Liver (tissue), 9 donors: ENCODE data around the gene SPINK7. TPM values are rescaled to one million over a fixed set of nuclear protein-coding genes. Genes with fewer than 3 reads are reported as not detected.

Experiments
- DNase-seq: peaks from one replicate; pipeline ENCODE4 v3.0.0-alpha.2; 2017; ENCODE audit warnings: low spot score
- H3K27ac ChIP-seq, 2 donors: one replicate each; pipeline ENCODE4 v1.7.0; 2013; ENCODE audit warnings: inconsistent platforms in 2 of 2, low read length in 2 of 2, control low read depth in 1 of 2, low read depth in 1 of 2, mild to moderate bottlenecking in 1 of 2
- H3K27me3 ChIP-seq, 4 donors: one replicate each; pipeline versions ENCODE4 v1.6.1 to v1.7.0; 2013; ENCODE audit warnings: low read length in 3 of 4, inconsistent platforms in 1 of 4, mild to moderate bottlenecking in 1 of 4, moderate library complexity in 1 of 4; ENCODE audit not compliant: control insufficient read depth in 4 of 4, insufficient read depth in 4 of 4
- H3K36me3 ChIP-seq, 4 donors: one replicate each; pipeline versions ENCODE4 v1.6.1 to v1.7.0; 2013; ENCODE audit warnings: low read length in 3 of 4, mild to moderate bottlenecking in 3 of 4, low read depth in 1 of 4, moderate library complexity in 1 of 4; ENCODE audit not compliant: control insufficient read depth in 4 of 4, insufficient read depth in 3 of 4
- H3K4me1 ChIP-seq, 4 donors: one replicate each; pipeline versions ENCODE4 v1.6.1 to v1.7.0; 2013; ENCODE audit warnings: low read length in 3 of 4, mild to moderate bottlenecking in 3 of 4, moderate library complexity in 1 of 4; ENCODE audit not compliant: control insufficient read depth in 4 of 4, insufficient read depth in 4 of 4
- H3K4me3 ChIP-seq, 3 donors: one replicate each; pipeline versions ENCODE4 v1.6.1 to v1.7.0; 2013; ENCODE audit warnings: low read length in 3 of 3, control low read depth in 1 of 3, low read depth in 1 of 3, mild to moderate bottlenecking in 1 of 3
- H3K9ac ChIP-seq, 2 donors: one replicate each; pipeline ENCODE4 v1.7.0; 2013; ENCODE audit warnings: low read length in 2 of 2, mild to moderate bottlenecking in 2 of 2, moderate library complexity in 2 of 2, control low read depth in 1 of 2, low read depth in 1 of 2
- H3K9me3 ChIP-seq, 4 donors: one replicate each; pipeline versions ENCODE4 v1.6.1 to v1.7.0; 2013; ENCODE audit warnings: low read length in 3 of 4; ENCODE audit not compliant: control insufficient read depth in 4 of 4
- ATF3 ChIP-seq: IDR thresholded peaks from 2 replicates; pipeline ENCODE4 v1.6.1; 2016; ENCODE audit warnings: antibody characterized with exemption
- EGR1 ChIP-seq, 2 donors: IDR thresholded peaks; 2 replicates each; pipeline ENCODE4 v1.6.1; 2016 to 2018; ENCODE audit warnings: antibody characterized with exemption in 2 of 2, low read depth in 2 of 2
- FOXA1 ChIP-seq: IDR thresholded peaks from 2 replicates; pipeline ENCODE4 v1.6.1; 2016; ENCODE audit warnings: antibody characterized with exemption
- FOXA2 ChIP-seq: IDR thresholded peaks from 2 replicates; pipeline ENCODE4 v1.6.1; 2016; ENCODE audit warnings: antibody characterized with exemption
- GABPA ChIP-seq, 2 donors: IDR thresholded peaks in 1 of 2; conservative IDR thresholded peaks in 1 of 2; 2 replicates each; pipeline ENCODE4 v1.6.1; 2016; ENCODE audit warnings: antibody characterized with exemption in 2 of 2, mild to moderate bottlenecking in 1 of 2, moderate library complexity in 1 of 2
- HNF4A ChIP-seq, 2 donors: conservative IDR thresholded peaks; 2 replicates each; pipeline ENCODE4 v1.6.1; 2016; ENCODE audit warnings: antibody characterized with exemption in 2 of 2, mild to moderate bottlenecking in 2 of 2
- HNF4G ChIP-seq: IDR thresholded peaks from 2 replicates; pipeline ENCODE4 v1.6.1; 2016; ENCODE audit warnings: antibody characterized with exemption
- MAX ChIP-seq: IDR thresholded peaks from 2 replicates; pipeline ENCODE4 v1.6.1; 2016; ENCODE audit warnings: antibody characterized with exemption
- NR2F2 ChIP-seq: IDR thresholded peaks from 2 replicates; pipeline ENCODE4 v1.6.1; 2016; ENCODE audit warnings: antibody characterized with exemption
- RAD21 ChIP-seq, 2 donors: IDR thresholded peaks; 2 replicates each; pipeline ENCODE4 v1.6.1; 2016; ENCODE audit warnings: antibody characterized with exemption in 2 of 2, mild to moderate bottlenecking in 2 of 2
- REST ChIP-seq: IDR thresholded peaks from 2 replicates; pipeline ENCODE4 v1.6.1; 2016; ENCODE audit warnings: antibody characterized with exemption, mild to moderate bottlenecking
- RXRA ChIP-seq, 2 donors: IDR thresholded peaks; 2 replicates each; pipeline ENCODE4 v1.6.1; 2017 to 2018; ENCODE audit warnings: antibody characterized with exemption in 2 of 2, mild to moderate bottlenecking in 1 of 2
- SP1 ChIP-seq: IDR thresholded peaks from 2 replicates; pipeline ENCODE4 v1.6.1; 2018; ENCODE audit warnings: antibody characterized with exemption, mild to moderate bottlenecking
- TAF1 ChIP-seq: conservative IDR thresholded peaks from 2 replicates; pipeline ENCODE4 v1.6.1; 2016; ENCODE audit warnings: antibody characterized with exemption, mild to moderate bottlenecking
- YY1 ChIP-seq: IDR thresholded peaks from 2 replicates; pipeline ENCODE4 v1.6.1; 2016; ENCODE audit warnings: antibody characterized with exemption, mild to moderate bottlenecking
- ZBTB33 ChIP-seq: IDR thresholded peaks from 2 replicates; pipeline ENCODE4 v1.6.1; 2016; ENCODE audit warnings: antibody characterized with exemption
- WGBS: extraction: QIAGEN DNeasy Blood & Tissue Kit; methylation state at CpG from one replicate; pipeline ENCODE4 v1.1.7; 2013; 5-methylcytosine and 5-hydroxymethylcytosine counted together
- polyA plus RNA-seq, 2 donors: library from polyadenylated mRNA; stranded (reverse) in 1 of 2; unstranded in 1 of 2; fragments of 200-250 nt in 1 of 2; fragments of >200 nt in 1 of 2; fragmentation: Nextera tagmentation in 1 of 2; extraction: Ambion mirVana in 1 of 2; gene quantifications; one replicate each; pipeline versions ENCODE4 v1.2.1 to v1.2.3, GENCODE V29; 2013 to 2015
- total RNA-seq, 2 donors: library from RNA; depleted of rRNA; stranded (reverse); fragments of >200 nt; gene quantifications; one replicate each; pipeline ENCODE4 v1.2.3, GENCODE V29; 2014
- donor health status: healthy.
- donor health status: healthy.
- donor health status: healthy.
- donor health status: healthy.
- donor health status: healthy.

The SPINK7 gene
- total and polyA plus RNA-seq, 4 donors: not detected

GRCh38 chr5:148335259-148335658 lies 23.0 kb downstream of the SPINK7 start, which contains the start of gene SPINK9:
Gene SPINK9 (plus strand): TSS chr5:148335559. CDS start chr5:148335614, 55 bp downstream.
- no peak for TF ChIP-seq RAD21 (IDR thresholded peaks at IDR 0.05)
- no peak for TF ChIP-seq TAF1
- TF ChIP-seq HNF4A (conservative IDR thresholded peaks at IDR 0.05): no peak
- TF ChIP-seq REST: no peak
- TF ChIP-seq FOXA1: no peak
- TF ChIP-seq GABPA (IDR thresholded peaks at IDR 0.05 in 1 of 2, conservative IDR thresholded peaks at IDR 0.05 in 1 of 2): no peak
- no peak for TF ChIP-seq NR2F2
- no peak for TF ChIP-seq ATF3
- no peak for TF ChIP-seq ZBTB33
- TF ChIP-seq FOXA2: no peak
- no peak for TF ChIP-seq YY1
- TF ChIP-seq EGR1 (IDR thresholded peaks at IDR 0.05; ENCODE audit: low read depth in 2 of 2): no peak
- H3K27ac ChIP-seq: no peak within 1 kb of the TSS
- H3K9ac ChIP-seq: no peak within 1 kb of the TSS
- no peaks in the 10 kb centered on the region for H3K4me1 ChIP-seq
- WGBS: 94% methylated on average over 3 of the region's 3 CpGs
- DNase-seq: no peak
- H3K27me3 ChIP-seq: no peaks in the 10 kb centered on the region
- peaks cover 0 to 2% (median 0%) of the 10 kb centered on the region in 4 donors for H3K36me3 ChIP-seq
- H3K4me3 ChIP-seq: no peak within 1 kb of the TSS
- H3K9me3 ChIP-seq: no peaks in the 10 kb centered on the region

- 89% methylated on average over 3 of the region's 3 CpGs for WGBS
- Histone ChIP-seq H3K4me1 (no peaks in the 10 kb centered on the region), H3K27me3 (no peaks in the 10 kb centered on the region), H3K36me3 (peaks cover 0 to 2% (median 0%) of the 10 kb centered on the region in 4 donors), H3K4me3 (no peak overlapping the region), H3K27ac (no peak overlapping the region), H3K9ac (no peak overlapping the region), H3K9me3 (no peaks in the 10 kb centered on the region)
- DNase-seq: no peak
- TF ChIP-seq RXRA (IDR thresholded peaks at IDR 0.05): no peak
- TF ChIP-seq YY1: no peak
- TF ChIP-seq HNF4A (conservative IDR thresholded peaks at IDR 0.05): no peak
- no peak for TF ChIP-seq EGR1 (IDR thresholded peaks at IDR 0.05; ENCODE audit: low read depth in 2 of 2)
- TF ChIP-seq HNF4G: no peak
- TF ChIP-seq SP1: no peak
- no peak for TF ChIP-seq ZBTB33
- no peak for TF ChIP-seq MAX
- no peak for TF ChIP-seq NR2F2
These were observed 24.6 kb downstream of the SPINK7 start for GRCh38 chr5:148336704-148337435.
